Stimulated activated CD8-positive, alpha-beta memory T cell treated with anti-CD3 and anti-CD28 coated beads, Interleukin-7, amount 100 ng/mL, for 48 hours (primary cell): ENCODE results near the gene FAM111A.

Experiments used
- DNase-seq, 2 donors: peaks; one replicate each; pipeline ENCODE4 v3.0.0-alpha.2; 2020; ENCODE audit warnings: low read depth in 1 of 2; ENCODE audit errors: extremely low read depth in 1 of 2

The FAM111A gene

GRCh38 chr11:59178402-59178801, 35.7 kb downstream of the FAM111A start:
- DNase-seq: no peak

- DNase-seq: no peak
Measured at GRCh38 chr11:59179121-59179520, 36.5 kb downstream of the FAM111A start.

DNA sequence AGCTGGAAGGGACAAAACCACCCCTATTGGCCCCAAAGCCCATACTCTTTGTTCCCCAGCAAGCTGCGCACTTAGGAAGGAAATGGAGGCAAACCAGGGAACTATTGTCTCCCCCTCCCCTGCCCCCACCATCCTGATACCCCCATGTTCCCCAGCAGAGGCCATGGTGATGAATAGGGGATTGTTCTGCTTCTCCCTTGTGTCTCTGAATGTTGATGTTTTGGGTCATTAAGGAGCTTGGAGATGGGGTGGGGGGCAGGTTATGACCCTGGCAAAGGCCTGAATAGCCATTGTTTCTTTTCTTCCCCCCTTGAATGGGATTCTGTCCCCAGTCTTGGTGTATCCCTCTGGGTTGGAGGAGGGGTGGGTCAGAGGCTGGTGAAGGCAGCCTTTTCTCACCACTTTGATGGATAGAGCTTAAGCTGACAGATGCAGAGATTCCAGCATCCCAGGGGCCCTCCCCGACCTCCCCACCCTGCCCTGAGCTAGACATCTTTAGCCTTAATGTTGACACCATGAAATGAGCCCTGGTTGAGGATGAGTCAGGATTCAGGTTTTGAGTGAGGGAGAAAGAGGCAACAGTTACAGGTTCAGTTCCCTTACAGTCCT, 37.6 kb downstream of the FAM111A start:
- DNase-seq: no peak

DNA sequence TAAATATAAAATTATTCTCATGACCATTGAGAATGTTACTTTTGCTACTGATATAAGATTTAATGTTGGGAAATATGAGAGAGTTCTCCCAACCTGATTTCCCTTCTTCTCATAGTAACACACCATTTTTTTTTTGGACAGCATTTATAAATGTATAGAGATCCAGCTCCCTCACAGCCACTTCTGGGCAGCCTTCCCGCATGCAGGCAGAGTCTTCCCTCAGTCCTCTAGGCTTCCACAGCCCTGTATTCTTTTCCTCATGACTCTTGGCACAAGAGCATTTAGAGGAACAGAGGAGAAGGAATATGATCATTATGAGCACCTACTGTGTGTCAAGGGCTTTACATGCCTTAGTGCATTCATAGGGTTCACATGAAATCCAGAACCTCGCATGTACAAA, 38.3 kb downstream of the FAM111A start:
- no peak for DNase-seq

DNA sequence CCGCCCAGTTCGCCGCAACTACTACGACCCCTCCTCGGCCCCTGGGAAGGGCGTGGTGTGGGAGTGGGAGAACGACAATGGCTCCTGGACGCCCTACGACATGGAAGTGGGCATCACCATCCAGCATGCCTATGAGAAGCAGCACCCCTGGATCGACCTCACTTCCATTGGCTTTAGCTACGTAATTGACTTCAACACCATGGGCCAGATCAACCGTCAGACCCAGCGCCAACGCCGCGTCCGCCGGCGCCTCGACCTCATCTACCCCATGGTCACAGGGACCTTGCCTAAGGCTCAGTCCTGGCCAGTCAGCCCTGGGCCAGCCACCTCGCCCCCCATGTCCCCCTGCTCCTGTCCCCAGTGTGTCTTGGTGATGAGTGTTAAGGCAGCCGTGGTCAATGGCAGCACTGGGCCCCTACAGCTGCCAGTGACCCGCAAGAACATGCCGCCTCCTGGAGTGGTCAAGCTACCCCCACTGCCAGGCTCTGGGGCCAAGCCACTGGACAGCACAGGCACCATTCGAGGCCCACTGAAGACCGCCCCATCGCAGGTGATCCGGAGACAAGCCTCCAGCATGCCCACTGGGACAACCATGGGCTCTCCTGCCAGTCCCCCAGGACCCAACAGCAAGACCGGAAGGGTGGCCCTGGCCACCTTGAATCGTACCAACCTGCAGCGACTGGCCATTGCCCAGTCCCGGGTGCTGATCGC, 39.2 kb downstream of the FAM111A start:
- DNase-seq: no peak

GRCh38 chr11:59182457-59183151, 39.9 kb downstream of the FAM111A start:
- no peak for DNase-seq

- no peak for DNase-seq
Measured at GRCh38 chr11:59183771-59184170, 41.1 kb downstream of the FAM111A start.

- no peak for DNase-seq
Measured at GRCh38 chr11:59184691-59185339, 42.2 kb downstream of the FAM111A start.

DNA sequence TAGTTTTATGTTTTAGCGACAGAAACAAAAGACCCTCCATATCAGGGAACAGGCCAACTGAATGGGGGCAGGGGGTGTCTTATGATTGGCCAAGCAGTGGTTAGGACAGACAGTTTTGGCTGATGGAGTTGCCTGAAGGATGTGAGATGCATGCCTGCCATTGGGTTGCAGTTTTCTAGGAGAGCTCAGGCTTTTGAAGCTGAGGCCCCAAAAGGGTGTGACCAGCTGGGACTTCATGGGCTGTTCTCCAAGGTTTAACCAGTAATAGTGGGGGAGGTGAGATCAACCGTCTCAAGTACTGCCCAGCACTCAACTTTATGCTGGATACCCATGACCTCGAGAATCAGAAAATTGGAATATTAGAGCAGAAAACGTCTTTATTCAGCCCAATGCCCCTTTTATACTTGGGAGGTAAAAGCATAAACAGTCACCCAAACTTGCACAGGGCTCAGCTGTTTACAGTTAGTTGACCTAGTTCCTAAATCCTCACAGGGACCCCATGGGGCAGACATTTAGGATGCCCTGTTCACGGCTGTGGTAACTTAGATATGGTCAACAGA, 42.8 kb downstream of the FAM111A start:
- no peak for DNase-seq

- DNase-seq: peak in 1 of 2 donors; percentile 29
Measured at GRCh38 chr11:59186130-59186594, 43.5 kb downstream of the FAM111A start.

- no peak for DNase-seq
Measured at GRCh38 chr11:59187035-59187434, 44.4 kb downstream of the FAM111A start.

DNA sequence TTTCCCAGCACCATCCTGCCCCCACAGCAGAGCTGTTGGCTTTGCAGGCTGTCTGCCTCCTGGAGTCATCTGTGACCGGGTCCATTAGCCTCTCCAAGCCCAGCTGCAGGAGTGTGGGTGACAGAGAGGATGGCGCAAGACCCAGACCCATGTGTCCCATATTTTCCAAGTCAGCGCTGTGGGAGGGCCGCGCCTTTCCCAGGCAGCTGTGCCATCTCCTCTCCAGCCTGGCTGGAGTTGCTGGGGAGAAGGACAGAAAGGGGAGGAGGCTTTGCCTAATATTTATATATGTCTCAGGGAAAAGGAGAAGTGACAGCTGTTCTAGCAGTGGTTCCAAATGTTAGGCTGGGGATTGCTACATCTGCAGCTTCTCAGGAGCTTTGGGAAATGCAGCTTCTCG, 44.9 kb downstream of the FAM111A start:
- DNase-seq: no peak

GRCh38 chr11:59188954-59189353, 46.3 kb downstream of the FAM111A start:
- DNase-seq: no peak

GRCh38 chr11:59189986-59190385, 47.3 kb downstream of the FAM111A start:
- no peak for DNase-seq

DNA sequence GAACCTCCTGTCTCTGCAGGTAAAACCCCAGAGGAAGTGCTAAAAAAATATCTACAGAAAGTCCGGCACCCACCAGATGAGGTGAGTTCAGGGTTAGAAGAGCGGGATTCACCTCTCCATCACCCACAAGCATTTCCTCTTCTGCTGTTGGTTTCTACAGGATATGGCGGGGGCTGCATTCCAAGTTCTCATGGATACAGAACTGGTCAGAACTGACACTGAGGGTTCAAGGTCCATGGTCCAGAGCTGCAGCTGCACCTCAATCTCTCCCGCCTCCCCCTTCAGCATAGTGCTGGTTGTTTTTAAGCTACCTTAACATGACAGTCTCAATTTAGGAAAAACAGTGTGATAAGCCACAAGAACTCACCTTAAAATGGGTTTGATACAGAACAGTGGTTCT, 48.4 kb downstream of the FAM111A start:
- DNase-seq: no peak

DNA sequence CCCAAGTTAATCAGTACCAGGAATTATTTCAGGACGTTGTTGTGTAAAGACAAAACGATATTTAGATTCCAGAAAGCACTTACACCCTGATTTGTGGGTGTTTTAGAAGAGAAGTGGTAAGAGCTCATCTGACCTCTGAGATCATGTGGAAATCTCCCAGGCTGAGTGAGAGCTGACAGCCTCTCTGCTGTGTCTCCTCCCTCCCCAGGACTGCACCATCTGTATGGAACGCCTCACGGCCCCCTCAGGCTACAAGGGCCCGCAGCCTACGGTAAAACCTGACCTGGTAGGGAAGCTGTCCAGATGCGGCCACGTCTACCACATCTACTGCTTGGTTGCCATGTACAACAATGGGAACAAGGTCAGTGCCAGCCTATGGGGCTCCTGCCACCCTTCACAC, 49.2 kb downstream of the FAM111A start:
- no peak for DNase-seq

DNA sequence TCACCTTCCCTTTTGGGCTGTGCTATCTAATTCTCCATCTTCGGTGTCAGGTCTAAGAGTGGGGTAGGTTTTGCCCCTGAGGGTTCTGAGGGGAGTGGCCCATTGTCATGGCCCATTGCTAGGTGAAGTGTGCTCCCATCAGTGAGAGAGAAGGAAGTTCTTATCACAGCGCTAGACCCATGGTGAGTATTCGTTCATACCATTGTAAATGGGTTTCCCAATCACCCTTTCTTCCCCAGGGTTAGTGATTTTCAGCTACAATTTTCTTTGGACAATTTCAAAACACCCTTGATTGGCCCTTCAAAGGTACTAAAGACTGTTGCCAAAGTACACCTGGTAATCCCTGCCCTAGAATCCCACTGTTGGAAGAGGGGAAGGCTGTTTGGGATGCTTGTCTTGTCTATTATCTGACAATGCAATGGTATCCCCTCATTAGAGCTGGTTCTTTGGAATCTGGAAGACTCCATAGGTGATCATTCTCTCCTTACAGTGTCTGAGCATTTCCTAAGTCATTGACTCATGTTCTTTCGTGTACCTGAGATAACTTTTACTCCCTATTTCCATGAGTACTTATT, 49.9 kb downstream of the FAM111A start:
- DNase-seq: no peak

- no peak for DNase-seq
Measured at GRCh38 chr11:59193587-59194130, 51.0 kb downstream of the FAM111A start.

DNA sequence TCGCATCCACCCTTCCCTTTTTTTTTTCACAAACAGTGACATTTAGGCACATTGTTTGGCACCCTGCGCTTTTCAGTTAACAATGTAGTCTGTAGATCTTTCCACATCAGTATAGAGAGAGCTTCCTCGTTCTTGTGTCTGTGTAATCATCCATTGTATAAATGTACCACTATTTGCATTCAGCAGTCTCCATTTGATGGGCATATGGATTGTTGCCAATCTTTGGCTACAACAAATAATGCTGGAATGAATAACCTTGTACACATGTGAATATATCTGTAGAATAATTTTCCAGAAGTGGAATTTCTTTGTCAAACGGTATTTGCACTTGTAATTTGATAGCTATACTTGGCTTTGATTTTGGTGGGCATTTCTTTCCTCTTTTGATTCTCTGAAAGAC, 52.9 kb downstream of the FAM111A start:
- no peak for DNase-seq

DNA sequence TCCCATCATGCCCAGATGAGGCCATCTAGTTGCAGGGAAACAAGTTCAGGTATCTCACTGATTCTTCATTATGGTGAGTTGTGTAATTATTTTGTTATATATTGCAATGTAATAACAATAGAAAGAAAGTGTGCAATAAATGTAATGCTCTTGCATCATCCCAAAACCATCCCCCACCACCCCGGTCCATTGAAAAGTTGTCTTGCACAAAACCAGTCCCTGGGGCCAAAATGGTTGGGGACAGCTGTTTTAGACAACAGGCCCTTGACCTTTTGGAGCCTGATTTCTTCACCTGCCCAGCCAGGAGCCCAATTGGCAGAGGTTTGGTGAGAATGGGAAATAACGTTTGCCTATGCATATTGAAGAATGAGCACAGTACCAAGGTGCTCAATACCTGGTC, 54.1 kb downstream of the FAM111A start:
- DNase-seq: no peak

DNA sequence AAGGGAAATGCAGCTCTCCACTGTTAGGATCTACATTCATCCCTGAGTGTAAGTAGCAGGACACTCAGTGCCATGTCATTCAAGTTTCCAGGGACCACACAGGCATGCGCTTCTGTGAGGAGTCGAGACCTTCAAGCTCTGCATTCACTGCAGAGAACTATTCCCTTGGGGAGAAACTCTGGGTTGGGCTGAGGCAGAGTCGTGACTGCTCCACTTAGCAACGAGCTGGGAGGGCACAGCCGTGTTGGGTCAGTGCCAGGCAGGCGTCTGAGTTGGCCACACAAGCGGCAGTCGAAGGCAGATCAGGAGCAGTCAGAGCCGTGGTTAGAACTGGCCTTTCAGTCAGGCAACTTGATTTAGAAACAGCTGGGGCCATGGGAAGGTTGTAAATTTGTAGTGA, 55.3 kb downstream of the FAM111A start:
- no peak for DNase-seq
